ENCODE measurements around the gene MAGI3.

- TF ChIP-seq CTCF (IDR thresholded peaks at IDR 0.05) (no peak), POLR2A (IDR thresholded peaks at IDR 0.05) (no peak)
Observed at GRCh38 chr1:113592230-113592629, 201.9 kb downstream of the MAGI3 start.
